CD8-positive, alpha-beta memory T cell (primary cell): ENCODE measurements around the gene ATP11A. TPM values are rescaled to one million over a fixed set of nuclear protein-coding genes. Genes with fewer than 3 reads are reported as not detected.

Experiments
- CTCF ChIA-PET: fragments of 350-600 bp; sonication (Branson Sonifier 250); formaldehyde crosslinking; loops from one replicate; lab custom pipeline; 2021; ENCODE audit warnings: antibody characterized with exemption; lab: Charles Lee
- POLR2A ChIA-PET: fragments of 350-600 bp; sonication (Branson Sonifier 250); formaldehyde crosslinking; loops from one replicate; lab custom pipeline; 2021; ENCODE audit warnings: antibody characterized with exemption; lab: Charles Lee
- DNase-seq, 5 donors: peaks; one replicate each; pipeline versions ENCODE4 v3.0.0 to v3.0.0-alpha.2; 2020 to 2022; ENCODE audit warnings: mixed read lengths in 1 of 5
- H3K27ac ChIP-seq: one replicate; pipeline ENCODE4 v1.7.0; 2013; ENCODE audit warnings: low read depth, mild to moderate bottlenecking, low read length, moderate library complexity
- H3K27me3 ChIP-seq: 2 replicates; pipeline ENCODE4 v1.7.0; 2013; ENCODE audit warnings: low read length, mild to moderate bottlenecking; ENCODE audit not compliant: insufficient read depth, poor library complexity, severe bottlenecking
- H3K36me3 ChIP-seq: 2 replicates; pipeline ENCODE4 v1.7.0; 2013; ENCODE audit warnings: mild to moderate bottlenecking, low read length, moderate library complexity; ENCODE audit not compliant: insufficient read depth
- H3K4me1 ChIP-seq: 2 replicates; pipeline ENCODE4 v1.7.0; 2013; ENCODE audit warnings: mild to moderate bottlenecking, low read length, moderate library complexity; ENCODE audit not compliant: insufficient read depth
- H3K4me3 ChIP-seq: 2 replicates; pipeline ENCODE4 v1.7.0; 2013; ENCODE audit warnings: mild to moderate bottlenecking, low read length
- H3K9me3 ChIP-seq: 2 replicates; pipeline ENCODE4 v1.7.0; 2013; ENCODE audit warnings: mild to moderate bottlenecking, low read length
- H3K27ac Mint-ChIP-seq, 8 donors: one replicate each; pipeline ENCODE4 v1.8.0; 2020 to 2021; ENCODE audit warnings: mixed read lengths in 8 of 8, mild to moderate bottlenecking in 6 of 8, inconsistent platforms in 3 of 8, moderate library complexity in 3 of 8
- H3K27me3 Mint-ChIP-seq, 2 donors: one replicate each; pipeline ENCODE4 v1.8.0; 2020 to 2021; ENCODE audit warnings: mixed read lengths in 2 of 2, mild to moderate bottlenecking in 1 of 2, moderate library complexity in 1 of 2
- H3K36me3 Mint-ChIP-seq, 3 donors: one replicate each; pipeline ENCODE4 v1.8.0; 2020 to 2021; ENCODE audit warnings: mixed read lengths in 3 of 3, inconsistent platforms in 1 of 3, mild to moderate bottlenecking in 1 of 3
- H3K4me1 Mint-ChIP-seq, 3 donors: one replicate each; pipeline ENCODE4 v1.8.0; 2020 to 2021; ENCODE audit warnings: mixed read lengths in 3 of 3, inconsistent platforms in 1 of 3, mild to moderate bottlenecking in 1 of 3
- H3K4me3 Mint-ChIP-seq, 7 donors: one replicate each; pipeline ENCODE4 v1.8.0; 2020 to 2021; ENCODE audit warnings: mixed read lengths in 7 of 7, mild to moderate bottlenecking in 6 of 7, moderate library complexity in 4 of 7, inconsistent platforms in 2 of 7
- H3K9me3 Mint-ChIP-seq, 5 donors: one replicate each; pipeline ENCODE4 v1.8.0; 2020 to 2022; ENCODE audit warnings: mixed read lengths in 5 of 5, mild to moderate bottlenecking in 3 of 5, moderate library complexity in 2 of 5, inconsistent platforms in 1 of 5
- polyA plus RNA-seq: library from polyadenylated mRNA; unstranded; fragments of 300-500 nt; fragmentation: Illumina TruSeq; gene quantifications from one replicate; pipeline ENCODE4 v1.2.3, GENCODE V29; 2021
- total RNA-seq, 2 experiments: library from RNA; stranded (reverse); gene quantifications; one replicate each; pipeline ENCODE4 v1.2.3, GENCODE V29; 2021

Gene ATP11A
- total and polyA plus RNA-seq, 3 experiments from 2014 or later: 4.5 to 34.6 (median 34.0) TPM

- H3K4me1 ChIP-seq: no peaks in the 10 kb centered on the region
- no peaks in the 10 kb centered on the region for H3K27me3 ChIP-seq
- H3K4me3 ChIP-seq: no peak overlapping the region
- POLR2A ChIA-PET: no interaction called here
- no peaks in the 10 kb centered on the region for H3K9me3 ChIP-seq
- Mint-ChIP-seq H3K27ac (no peak overlapping the region), H3K27me3 (no peaks in the 10 kb centered on the region), H3K9me3 (no peaks in the 10 kb centered on the region), H3K4me1 (no peaks in the 10 kb centered on the region), H3K4me3 (no peak overlapping the region), H3K36me3 (peaks cover 4 to 48% (median 18%) of the 10 kb centered on the region in 3 donors)
- H3K36me3 ChIP-seq: no peaks in the 10 kb centered on the region
- no peak overlapping the region for H3K27ac ChIP-seq
- CTCF ChIA-PET: no interaction called here
- no peak for DNase-seq
Measured at GRCh38 chr13:112845511-112846144, 155.8 kb downstream of the ATP11A start.

- ChIA-PET CTCF (no interaction called here), POLR2A (no interaction called here)
- no peak overlapping the region for H3K4me3 Mint-ChIP-seq
- no peak overlapping the region for H3K27ac Mint-ChIP-seq
- Histone ChIP-seq H3K36me3 (no peaks in the 10 kb centered on the region), H3K27ac (no peak overlapping the region), H3K4me1 (no peaks in the 10 kb centered on the region), H3K9me3 (no peaks in the 10 kb centered on the region), H3K4me3 (no peak overlapping the region), H3K27me3 (no peaks in the 10 kb centered on the region)
- H3K9me3 Mint-ChIP-seq: no peaks in the 10 kb centered on the region
- no peak for DNase-seq
- H3K36me3 Mint-ChIP-seq: peaks cover 12 to 57% (median 25%) of the 10 kb centered on the region in 3 donors
- H3K27me3 Mint-ChIP-seq: no peaks in the 10 kb centered on the region
- H3K4me1 Mint-ChIP-seq: no peaks in the 10 kb centered on the region
Measured at GRCh38 chr13:112846411-112847115, 156.7 kb downstream of the ATP11A start.

GRCh38 chr13:112849500-112849899 lies 159.7 kb downstream of the ATP11A start:
- Histone ChIP-seq H3K27ac (no peak overlapping the region), H3K36me3 (no peaks in the 10 kb centered on the region), H3K4me1 (no peaks in the 10 kb centered on the region), H3K9me3 (no peaks in the 10 kb centered on the region), H3K4me3 (no peak overlapping the region), H3K27me3 (no peaks in the 10 kb centered on the region)
- H3K4me1 Mint-ChIP-seq: no peaks in the 10 kb centered on the region
- no peaks in the 10 kb centered on the region for H3K9me3 Mint-ChIP-seq
- H3K4me3 Mint-ChIP-seq: no peak overlapping the region
- DNase-seq: no peak
- H3K27me3 Mint-ChIP-seq: no peaks in the 10 kb centered on the region
- peaks cover 9 to 56% (median 32%) of the 10 kb centered on the region in 3 donors for H3K36me3 Mint-ChIP-seq
- CTCF ChIA-PET: no interaction called here
- POLR2A ChIA-PET: no interaction called here
- H3K27ac Mint-ChIP-seq: peak overlapping the region in 1 of 8 donors; percentile 47

- POLR2A ChIA-PET: no interaction called here
- no peak overlapping the region for H3K4me3 ChIP-seq
- no peaks in the 10 kb centered on the region for H3K9me3 Mint-ChIP-seq
- no peaks in the 10 kb centered on the region for H3K27me3 ChIP-seq
- no peaks in the 10 kb centered on the region for H3K4me1 ChIP-seq
- peaks cover 3% of the 10 kb centered on the region for H3K36me3 ChIP-seq
- DNase-seq: no peak
- no peaks in the 10 kb centered on the region for H3K9me3 ChIP-seq
- H3K27ac Mint-ChIP-seq: no peak overlapping the region
- CTCF ChIA-PET: no interaction called here
- H3K27ac ChIP-seq: no peak overlapping the region
- no peak overlapping the region for H3K4me3 Mint-ChIP-seq
- H3K27me3 Mint-ChIP-seq: no peaks in the 10 kb centered on the region
- peaks cover 9 to 64% (median 36%) of the 10 kb centered on the region in 3 donors for H3K36me3 Mint-ChIP-seq
- no peaks in the 10 kb centered on the region for H3K4me1 Mint-ChIP-seq
Measured at GRCh38 chr13:112850273-112850672, 160.4 kb downstream of the ATP11A start.

- Histone ChIP-seq H3K36me3 (peaks cover 3% of the 10 kb centered on the region), H3K4me3 (no peak overlapping the region), H3K9me3 (no peaks in the 10 kb centered on the region), H3K27ac (no peak overlapping the region), H3K4me1 (no peaks in the 10 kb centered on the region), H3K27me3 (no peaks in the 10 kb centered on the region)
- H3K4me1 Mint-ChIP-seq: no peaks in the 10 kb centered on the region
- H3K9me3 Mint-ChIP-seq: no peaks in the 10 kb centered on the region
- CTCF ChIA-PET: no interaction called here
- peaks cover 9 to 71% (median 34%) of the 10 kb centered on the region in 3 donors for H3K36me3 Mint-ChIP-seq
- H3K4me3 Mint-ChIP-seq: no peak overlapping the region
- POLR2A ChIA-PET: no interaction called here
- H3K27me3 Mint-ChIP-seq: no peaks in the 10 kb centered on the region
- H3K27ac Mint-ChIP-seq: peak overlapping the region in 2 of 8 donors; percentile 3 to 56
- no peak for DNase-seq
Measured at GRCh38 chr13:112851107-112852038, 161.5 kb downstream of the ATP11A start.

GRCh38 chr13:112852392-112852791 lies 162.6 kb downstream of the ATP11A start:
- Histone ChIP-seq H3K4me1 (no peaks in the 10 kb centered on the region), H3K4me3 (no peak overlapping the region), H3K9me3 (no peaks in the 10 kb centered on the region), H3K27ac (no peak overlapping the region), H3K36me3 (peaks cover 3% of the 10 kb centered on the region), H3K27me3 (no peaks in the 10 kb centered on the region)
- Mint-ChIP-seq H3K36me3 (peaks cover 9 to 77% (median 34%) of the 10 kb centered on the region in 3 donors), H3K27ac (no peak overlapping the region), H3K4me1 (no peaks in the 10 kb centered on the region), H3K27me3 (no peaks in the 10 kb centered on the region), H3K9me3 (no peaks in the 10 kb centered on the region), H3K4me3 (no peak overlapping the region)
- ChIA-PET POLR2A (no interaction called here), CTCF (no interaction called here)
- no peak for DNase-seq

- Histone ChIP-seq H3K4me1 (no peaks in the 10 kb centered on the region), H3K27ac (no peak overlapping the region), H3K27me3 (no peaks in the 10 kb centered on the region), H3K36me3 (peaks cover 3% of the 10 kb centered on the region), H3K9me3 (no peaks in the 10 kb centered on the region), H3K4me3 (no peak overlapping the region)
- no peaks in the 10 kb centered on the region for H3K9me3 Mint-ChIP-seq
- CTCF ChIA-PET: no interaction called here
- POLR2A ChIA-PET: no interaction called here
- no peak for DNase-seq
- no peak overlapping the region for H3K4me3 Mint-ChIP-seq
- H3K27me3 Mint-ChIP-seq: no peaks in the 10 kb centered on the region
- no peaks in the 10 kb centered on the region for H3K4me1 Mint-ChIP-seq
- H3K36me3 Mint-ChIP-seq: peaks cover 9 to 78% (median 34%) of the 10 kb centered on the region in 3 donors
- H3K27ac Mint-ChIP-seq: no peak overlapping the region
Measured at GRCh38 chr13:112852808-112853207, 163.0 kb downstream of the ATP11A start.

- Histone ChIP-seq H3K36me3 (peaks cover 3% of the 10 kb centered on the region), H3K4me1 (no peaks in the 10 kb centered on the region), H3K27me3 (no peaks in the 10 kb centered on the region), H3K4me3 (no peak overlapping the region), H3K9me3 (no peaks in the 10 kb centered on the region), H3K27ac (no peak overlapping the region)
- DNase-seq: no peak
- Mint-ChIP-seq H3K4me1 (no peaks in the 10 kb centered on the region), H3K36me3 (peaks cover 9 to 90% (median 42%) of the 10 kb centered on the region in 3 donors), H3K9me3 (no peaks in the 10 kb centered on the region), H3K27ac (no peak overlapping the region), H3K27me3 (no peaks in the 10 kb centered on the region), H3K4me3 (no peak overlapping the region)
- POLR2A ChIA-PET: no interaction called here
- CTCF ChIA-PET: no interaction called here
Measured at GRCh38 chr13:112854321-112854720, 164.5 kb downstream of the ATP11A start.
